22Rv1 (cell line): Measurements from ENCODE around the gene TNS1.

Experiments used
- H3K27ac ChIP-seq: fragments of 450-650 bp; 2 replicates; pipeline ENCODE4 v1.5.1; 2017
- CTCF ChIP-seq: fragments of 450-650 bp; IDR thresholded peaks from 2 replicates; pipeline ENCODE4 v1.5.1; 2017; ENCODE audit warnings: mild to moderate bottlenecking
- ZFX ChIP-seq: fragments of 450-650 bp; IDR thresholded peaks from 2 replicates; pipeline ENCODE4 v1.6.1; 2017; ENCODE audit warnings: antibody characterized with exemption, borderline replicate concordance

TNS1 gene

GRCh38 chr2:217800433-217801114 is 202.2 kb downstream of the TNS1 start:
- no peak for TF ChIP-seq CTCF
- TF ChIP-seq ZFX, result no peak
- H3K27ac ChIP-seq, result no peak overlapping the region

- no peak overlapping the region for H3K27ac ChIP-seq
These were observed 203.0 kb downstream of the TNS1 start for GRCh38 chr2:217799563-217800432.

GRCh38 chr2:217798743-217799562 is 203.8 kb downstream of the TNS1 start:
- no peak for TF ChIP-seq CTCF
- TF ChIP-seq ZFX, result no peak
- H3K27ac ChIP-seq, result no peak overlapping the region

More at GRCh38 chr2:217799563-217800432, 203.0 kb downstream of the TNS1 start:
- TF ChIP-seq CTCF (no peak), ZFX (no peak)

- TF ChIP-seq ZFX, result no peak
- TF ChIP-seq CTCF, result no peak
These were observed 204.6 kb downstream of the TNS1 start for GRCh38 chr2:217798191-217798590.

GRCh38 chr2:217797661-217798069 is 205.1 kb downstream of the TNS1 start:
- H3K27ac ChIP-seq, result no peak overlapping the region
- no peak for TF ChIP-seq CTCF
- no peak for TF ChIP-seq ZFX

More at GRCh38 chr2:217798191-217798590, 204.6 kb downstream of the TNS1 start:
- no peak overlapping the region for H3K27ac ChIP-seq

GRCh38 chr2:217797165-217797564 is 205.6 kb downstream of the TNS1 start:
- TF ChIP-seq ZFX, result no peak
- TF ChIP-seq CTCF, result no peak
- H3K27ac ChIP-seq, result no peak overlapping the region
